Calu3 (cell line): ENCODE results near the gene ZNHIT3. TPM values are rescaled to one million over a fixed set of nuclear protein-coding genes. Genes with fewer than 3 reads are reported as not detected.

Experiments
- BruUV-seq: library from RNA; stranded (reverse); fragments of 400-500 nt; replicated peaks from 2 replicates; lab custom pipeline; 2021; lab: Mats Ljungman, UMichigan
- CTCF ChIA-PET: fragments of 300-600 bp; sonication (Branson Sonifier 250); formaldehyde crosslinking; loops from one replicate; lab custom pipeline; 2022; ENCODE audit warnings: antibody characterized with exemption; lab: Charles Lee
- DNase-seq: peaks from one replicate; pipeline ENCODE4 v3.0.0; 2022
- H3K27ac Mint-ChIP-seq: one replicate; pipeline ENCODE4 v1.8.0; 2022; ENCODE audit warnings: mixed read lengths; ENCODE audit not compliant: unreplicated experiment
- H3K27me3 Mint-ChIP-seq: one replicate; pipeline ENCODE4 v1.8.0; 2022; ENCODE audit warnings: mixed read lengths; ENCODE audit not compliant: unreplicated experiment
- H3K36me3 Mint-ChIP-seq: one replicate; pipeline ENCODE4 v1.8.0; 2022; ENCODE audit warnings: mild to moderate bottlenecking, moderate library complexity, mixed read lengths; ENCODE audit not compliant: insufficient read depth, unreplicated experiment
- H3K4me1 Mint-ChIP-seq: one replicate; pipeline ENCODE4 v1.8.0; 2022; ENCODE audit warnings: mild to moderate bottlenecking, low read depth, mixed read lengths; ENCODE audit not compliant: unreplicated experiment
- H3K4me3 Mint-ChIP-seq: one replicate; pipeline ENCODE4 v1.8.0; 2022; ENCODE audit warnings: mild to moderate bottlenecking, low read depth, moderate library complexity, mixed read lengths; ENCODE audit not compliant: unreplicated experiment
- H3K9me3 Mint-ChIP-seq: one replicate; pipeline ENCODE4 v1.8.0; 2022; ENCODE audit warnings: low read depth, mixed read lengths; ENCODE audit not compliant: unreplicated experiment
- CTCF ChIP-seq: fragments of 200-600 bp; IDR thresholded peaks from one replicate; pipeline ENCODE4 v1.8.0; 2022; ENCODE audit warnings: antibody characterized with exemption; ENCODE audit not compliant: unreplicated experiment
- intact Hi-C: fragments of 100-400 bp; cut with micrococcal nuclease; formaldehyde crosslinking; loops from one replicate; pipeline ENCODE4 v1.10.0; 2022; ENCODE audit not compliant: unreplicated experiment
- total RNA-seq: library from RNA; stranded (reverse); gene quantifications from 2 replicates; pipeline ENCODE4 v1.2.3, GENCODE V29; 2022

The ZNHIT3 gene
- total RNA-seq, 1 experiment from 2014 or later, result 32.6 TPM

GRCh38 chr17:36514856-36515255 is 28.4 kb downstream of the ZNHIT3 start:
- H3K27me3 Mint-ChIP-seq, result no peaks in the 10 kb centered on the region
- no peaks in the 10 kb centered on the region for H3K9me3 Mint-ChIP-seq
- H3K4me1 Mint-ChIP-seq, result no peaks in the 10 kb centered on the region
- no TSS peak for BruUV-seq
- intact Hi-C loops, result no loop called here
- H3K4me3 Mint-ChIP-seq, result no peak overlapping the region
- H3K27ac Mint-ChIP-seq, result no peak overlapping the region
- DNase-seq, result no peak
- TF ChIP-seq CTCF, result no peak
- CTCF ChIA-PET, result interaction anchor here (0.6 kb wide), 1 partner anchor 971 kb away, joined by 5 read pairs; no protein-coding TSS in a partner anchor
- H3K36me3 Mint-ChIP-seq, result peaks cover 23% of the 10 kb centered on the region

DNA sequence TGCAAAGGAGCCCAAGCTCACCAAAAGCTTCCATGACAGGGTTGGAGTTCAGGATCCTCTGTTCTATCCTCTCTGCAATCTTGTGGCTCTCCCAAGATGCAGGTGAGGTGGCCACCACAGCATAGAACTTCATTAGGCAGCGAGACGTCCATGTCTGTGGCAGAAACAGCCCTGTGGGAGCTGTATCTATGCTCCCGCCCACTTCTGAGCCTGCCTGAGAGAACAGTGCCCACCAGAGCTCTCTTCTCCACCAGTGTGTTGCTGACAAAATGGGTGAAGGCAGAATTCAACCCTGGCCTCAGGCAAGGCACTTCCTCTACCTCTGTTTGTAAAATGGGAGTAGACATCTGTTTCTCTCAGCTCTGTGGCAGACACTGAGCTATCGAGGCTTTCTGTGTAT is 29.4 kb downstream of the ZNHIT3 start:
- H3K27me3 Mint-ChIP-seq, result no peaks in the 10 kb centered on the region
- intact Hi-C loops, result no loop called here
- H3K36me3 Mint-ChIP-seq, result peaks cover 23% of the 10 kb centered on the region
- no peak overlapping the region for H3K4me3 Mint-ChIP-seq
- DNase-seq, result no peak
- no peak overlapping the region for H3K27ac Mint-ChIP-seq
- no peaks in the 10 kb centered on the region for H3K9me3 Mint-ChIP-seq
- no peaks in the 10 kb centered on the region for H3K4me1 Mint-ChIP-seq
- BruUV-seq, result no TSS peak
- CTCF ChIA-PET, result no interaction called here
- no peak for TF ChIP-seq CTCF

DNA sequence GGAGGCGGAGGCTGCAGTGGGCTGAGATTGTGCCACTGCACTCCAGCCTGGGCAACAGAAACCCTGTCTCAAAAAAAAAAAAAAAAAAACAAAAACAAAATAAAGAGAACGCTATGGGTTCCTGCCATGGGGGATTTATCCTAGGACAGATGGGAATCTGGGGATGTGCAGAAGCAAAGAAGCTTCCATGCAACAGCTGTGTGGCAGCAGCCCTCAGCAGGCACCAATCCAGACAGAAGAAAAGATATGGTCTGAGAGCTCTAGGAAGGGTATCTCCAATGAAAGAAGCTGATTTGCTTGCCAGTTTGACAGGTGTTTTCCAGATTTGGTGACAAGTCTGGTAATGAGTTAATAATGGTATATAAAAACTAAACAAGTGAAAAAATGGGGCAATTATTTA is 36.6 kb downstream of the ZNHIT3 start:
- H3K4me3 Mint-ChIP-seq, result no peak overlapping the region
- H3K4me1 Mint-ChIP-seq, result peaks cover 15% of the 10 kb centered on the region
- no peaks in the 10 kb centered on the region for H3K9me3 Mint-ChIP-seq
- peaks cover 70% of the 10 kb centered on the region for H3K36me3 Mint-ChIP-seq
- no peak for DNase-seq
- TF ChIP-seq CTCF, result no peak
- BruUV-seq, result no TSS peak
- no peaks in the 10 kb centered on the region for H3K27me3 Mint-ChIP-seq
- intact Hi-C loops, result no loop called here
- CTCF ChIA-PET, result interaction anchor here (0.7 to 2.7 kb wide), 3 partner anchors 11 to 130 kb away, joined by 5 to 16 read pairs (median 5); partner anchors contain the start of genes MYO19 and PIGW
- no peak overlapping the region for H3K27ac Mint-ChIP-seq

- intact Hi-C loops, result no loop called here
- CTCF ChIA-PET, result interaction anchor here (0.6 to 2.7 kb wide), 3 partner anchors 10 to 388 kb away, joined by 5 to 16 read pairs (median 6); partner anchors contain the start of genes MYO19 and PIGW
- no peak for TF ChIP-seq CTCF
- no TSS peak for BruUV-seq
- Mint-ChIP-seq H3K36me3 (peaks cover 80% of the 10 kb centered on the region), H3K4me1 (peaks cover 15% of the 10 kb centered on the region), H3K4me3 (no peak overlapping the region), H3K9me3 (no peaks in the 10 kb centered on the region), H3K27me3 (no peaks in the 10 kb centered on the region), H3K27ac (no peak overlapping the region)
- DNase-seq, result no peak
Measured at GRCh38 chr17:36524428-36524876, 38.0 kb downstream of the ZNHIT3 start.
